Measurements from ENCODE around the gene XG.

Gene XG

DNA sequence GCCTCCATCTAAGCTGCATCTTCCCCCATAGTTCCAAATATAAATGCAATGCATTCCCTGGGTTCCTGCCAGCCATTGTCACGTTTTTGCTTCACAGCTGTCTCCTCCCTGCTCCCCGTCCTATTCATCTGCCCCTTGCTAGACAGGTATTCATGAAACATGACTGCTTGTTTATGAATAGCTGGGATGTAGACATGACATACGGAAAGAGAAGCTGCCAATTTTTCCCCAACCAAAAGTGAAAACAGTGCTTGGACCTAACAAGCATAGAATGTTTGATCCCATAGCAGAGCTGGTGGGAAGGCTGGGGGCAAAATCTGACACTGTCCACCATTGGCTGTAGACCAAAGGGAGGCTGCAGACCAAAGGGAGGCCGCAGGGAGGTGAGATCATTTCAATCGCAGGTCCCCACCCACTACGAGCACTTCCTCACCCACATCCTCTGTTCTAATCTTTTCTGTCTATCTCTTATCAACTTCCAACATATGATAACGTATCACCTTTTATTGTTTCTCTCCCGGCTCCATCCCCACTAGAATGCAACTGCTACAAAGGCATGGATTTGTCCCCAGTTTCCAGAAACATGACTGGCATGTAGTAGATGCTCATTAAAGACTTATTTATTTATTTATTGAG is 68.4 kb downstream of the XG start:
- DNase-seq (ENCODE audit: low read depth), result no peak

- no peak for DNase-seq (ENCODE audit: low read depth)
Measured at GRCh38 chrX:2823795-2824386, 72.1 kb downstream of the XG start.

GRCh38 chrX:2824886-2825285 is 73.0 kb downstream of the XG start:
- DNase-seq (ENCODE audit: low read depth), result no peak

DNA sequence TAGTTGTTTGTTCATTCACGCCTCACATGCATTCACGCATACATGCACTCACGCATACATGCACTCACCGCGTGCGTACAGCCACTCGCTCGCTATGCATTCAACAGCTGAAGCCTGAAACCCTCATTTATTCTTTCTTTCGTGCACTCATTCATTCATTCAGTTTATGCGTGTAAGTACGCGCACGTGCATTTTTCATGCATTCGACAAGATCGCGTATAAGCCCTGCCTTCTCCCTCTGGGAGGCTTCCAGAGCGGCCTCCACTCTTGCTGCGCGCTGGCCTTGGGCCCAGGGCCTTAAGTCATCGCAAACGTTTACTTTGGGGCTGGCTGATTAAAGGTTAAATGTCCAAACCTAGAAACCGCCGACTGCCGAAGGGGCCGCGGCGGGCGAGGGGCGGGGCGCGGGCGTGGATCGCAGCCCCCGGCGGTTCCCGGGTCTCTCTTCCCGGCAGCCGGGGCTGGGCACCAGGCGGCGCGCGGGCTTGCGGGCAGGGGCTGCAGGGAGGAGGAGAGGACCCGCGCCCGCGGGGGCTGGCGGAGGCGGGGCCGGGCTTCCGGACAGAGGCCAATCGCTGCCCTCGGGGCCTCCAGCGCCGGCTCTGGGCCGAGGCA is 76.6 kb downstream of the XG start, which contains the start of gene GYG2:
TSS of gene GYG2 (plus strand) at position 587 of the 615 bp plus-strand sequence. CDS start 1,259 bp downstream, outside the sequence.
- no peak for DNase-seq (ENCODE audit: low read depth)

GRCh38 chrX:2828959-2829411 is 77.1 kb downstream of the XG start:
- no peak for DNase-seq (ENCODE audit: low read depth)

GRCh38 chrX:2829469-2830246 is 77.8 kb downstream of the XG start:
- DNase-seq (ENCODE audit: low read depth), result no peak

- DNase-seq (ENCODE audit: low read depth), result no peak
Measured at GRCh38 chrX:2831471-2832228, 79.8 kb downstream of the XG start.

DNA sequence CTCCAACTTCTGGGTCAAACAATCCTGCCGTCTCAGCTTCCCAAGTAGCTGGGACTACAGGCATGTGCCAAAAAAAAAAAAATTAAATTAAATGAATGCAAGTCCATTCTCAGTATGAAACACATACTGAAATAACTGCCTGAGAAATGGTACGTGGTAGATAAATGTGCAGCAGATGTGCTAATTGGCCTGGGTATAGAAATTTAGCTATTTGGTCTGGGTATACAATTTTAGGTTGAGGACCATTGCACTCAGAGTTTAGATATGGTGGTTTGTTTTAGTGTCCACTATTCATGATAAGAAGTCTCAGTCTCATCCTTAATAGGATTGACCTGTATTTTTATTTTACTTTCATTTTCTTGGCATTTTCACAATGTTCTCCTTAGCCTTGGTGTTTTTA is 86.1 kb downstream of the XG start:
- DNase-seq (ENCODE audit: low read depth), result no peak

- DNase-seq (ENCODE audit: low read depth), result no peak
Measured at GRCh38 chrX:2840961-2841360, 89.1 kb downstream of the XG start.

GRCh38 chrX:2841537-2841936 is 89.7 kb downstream of the XG start:
- no peak for DNase-seq (ENCODE audit: low read depth)

DNA sequence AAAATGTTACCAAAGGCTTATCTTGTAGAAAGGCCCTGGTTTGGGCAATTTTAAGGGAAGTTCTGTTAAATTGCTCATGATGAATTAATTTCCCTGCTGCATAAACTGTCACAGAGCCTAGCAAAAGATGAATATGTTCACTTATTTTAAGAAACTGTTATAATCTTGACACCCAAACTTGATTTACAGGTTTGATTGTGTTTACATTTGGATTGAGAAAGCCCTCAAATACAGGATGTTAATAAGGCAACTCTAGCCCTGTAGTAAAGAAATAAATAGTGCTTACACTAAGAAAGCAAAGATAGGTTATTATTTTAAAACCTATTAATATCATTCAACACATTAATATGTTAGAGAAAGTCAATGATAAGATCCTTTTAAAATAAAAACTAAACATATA is 95.2 kb downstream of the XG start:
- DNase-seq (ENCODE audit: low read depth), result no peak

DNA sequence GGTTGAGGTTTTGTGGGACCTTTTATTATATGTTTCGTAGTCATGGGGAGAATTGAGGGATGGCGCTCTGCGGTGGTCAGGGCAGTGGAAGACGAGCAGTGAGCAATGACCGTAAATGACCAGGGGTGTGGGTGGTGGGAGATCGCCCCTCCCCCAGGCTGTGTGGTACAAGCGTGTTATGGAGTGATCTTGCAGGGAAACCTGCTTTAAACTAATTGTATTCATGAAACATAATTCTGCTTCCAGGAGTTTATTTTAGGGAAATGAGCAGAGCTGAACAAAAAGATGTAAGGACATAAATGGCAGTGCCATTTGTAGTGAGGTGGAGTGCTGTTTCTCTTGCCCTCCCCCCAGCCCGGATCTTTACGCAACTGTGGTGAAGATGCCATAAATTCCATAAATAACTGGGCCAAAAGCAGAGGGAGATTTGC is 97.0 kb downstream of the XG start:
- peak; percentile 38 for DNase-seq (ENCODE audit: low read depth)

GRCh38 chrX:2854918-2855317 is 103.1 kb downstream of the XG start:
- no peak for DNase-seq (ENCODE audit: low read depth)

- DNase-seq (ENCODE audit: low read depth), result no peak
Measured at GRCh38 chrX:2855761-2856160, 103.9 kb downstream of the XG start.

DNA sequence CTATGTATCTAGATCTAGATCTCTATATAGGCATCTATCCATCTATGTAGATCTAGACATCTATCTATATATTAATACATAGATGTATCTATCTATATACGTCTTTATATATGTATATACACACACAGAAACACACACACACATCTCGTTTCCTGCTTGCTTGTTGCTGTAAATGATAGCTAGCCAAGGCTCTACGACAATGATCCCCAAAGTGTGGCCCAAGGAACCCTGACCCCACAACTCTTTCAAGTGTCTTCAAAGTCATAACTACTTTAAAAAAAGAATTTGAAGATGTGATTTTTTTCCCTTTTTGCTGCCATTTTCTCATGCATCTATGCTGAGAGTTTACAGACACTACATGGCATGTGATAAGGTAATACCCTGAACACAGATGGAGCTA is 105.7 kb downstream of the XG start:
- no peak for DNase-seq (ENCODE audit: low read depth)

- no peak for DNase-seq (ENCODE audit: low read depth)
Measured at GRCh38 chrX:2859197-2859797, 107.5 kb downstream of the XG start.

DNA sequence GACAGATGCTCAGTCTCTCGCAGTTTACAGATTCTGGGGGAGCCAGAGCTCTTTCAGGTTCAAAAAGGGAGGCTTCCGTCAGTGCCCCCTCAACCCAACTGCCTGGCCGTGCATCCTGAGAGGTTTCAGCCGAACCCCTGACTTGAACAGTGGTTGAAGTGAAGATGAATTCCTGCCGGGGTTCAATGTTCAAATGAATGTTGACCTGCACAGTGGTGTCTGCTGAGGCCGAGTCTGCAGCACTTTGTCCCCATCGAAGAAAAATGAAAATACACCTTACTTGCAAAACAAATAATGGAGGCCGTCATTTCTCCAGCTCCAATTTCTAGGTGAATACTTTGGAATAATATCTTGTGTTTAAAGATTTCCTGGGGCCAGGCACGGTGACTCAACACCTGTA is 110.6 kb downstream of the XG start:
- no peak for DNase-seq (ENCODE audit: low read depth)

GRCh38 chrX:2863646-2864045 is 111.8 kb downstream of the XG start:
- DNase-seq (ENCODE audit: low read depth), result no peak

Measured in non-pigmented ciliary epithelial cell (primary cell).